ENCODE measurements around the gene EBP.
A peak's percentile ranks its signal among the peaks of the same experiment; 100 is the strongest.
"Not testable (repeated sequence)": the region's sequence is repeated elsewhere in the genome, so short reads cannot be mapped to it uniquely, and the experiment has no call there.

EBP gene

GRCh38 chrX:48496660-48497059 is 24.9 kb upstream of the EBP start:
- DNase-seq = no peak

- DNase-seq = no peak
Measured at GRCh38 chrX:48497871-48498270, 23.7 kb upstream of the EBP start.

GRCh38 chrX:48498374-48498809 is 23.2 kb upstream of the EBP start:
- no peak for DNase-seq

GRCh38 chrX:48504261-48504660 is 17.3 kb upstream of the EBP start:
- DNase-seq = no peak

GRCh38 chrX:48505481-48505880 is 16.1 kb upstream of the EBP start:
- no peak for DNase-seq

GRCh38 chrX:48507246-48507645 is 14.4 kb upstream of the EBP start:
- no peak for DNase-seq

GRCh38 chrX:48508400-48509244 is 13.0 kb upstream of the EBP start, which contains the start of gene PORCN:
Gene PORCN (plus strand): TSS chrX:48508992. CDS start chrX:48509821, 829 bp downstream.
- peak; percentile 81 for DNase-seq

- peak; percentile 27 for DNase-seq
Measured at GRCh38 chrX:48509245-48509590, 12.4 kb upstream of the EBP start.

- no peak for DNase-seq
Measured at GRCh38 chrX:48509619-48510018, 12.0 kb upstream of the EBP start.

- DNase-seq = no peak
Measured at GRCh38 chrX:48511560-48511959, 10.0 kb upstream of the EBP start.

- DNase-seq = no peak
Measured at GRCh38 chrX:48512371-48512935, 9.2 kb upstream of the EBP start.

- DNase-seq = no peak
Measured at GRCh38 chrX:48513670-48514069, 7.9 kb upstream of the EBP start.

- DNase-seq = no peak
Measured at GRCh38 chrX:48514126-48514806, 7.3 kb upstream of the EBP start.

GRCh38 chrX:48514868-48515460 is 6.6 kb upstream of the EBP start:
- no peak for DNase-seq

GRCh38 chrX:48515842-48516241 is 5.8 kb upstream of the EBP start:
- no peak for DNase-seq

- DNase-seq = no peak
Measured at GRCh38 chrX:48516285-48516684, 5.3 kb upstream of the EBP start.

GRCh38 chrX:48516987-48517386 is 4.6 kb upstream of the EBP start:
- DNase-seq = no peak

GRCh38 chrX:48519481-48519880 is 2.1 kb upstream of the EBP start:
- not testable (repeated sequence) for DNase-seq

GRCh38 chrX:48520455-48520854 is 1.2 kb upstream of the EBP start:
- DNase-seq = peak; percentile 50

GRCh38 chrX:48520976-48521352 is 644 bp upstream of the EBP start:
- DNase-seq = peak; percentile 22

GRCh38 chrX:48522291-48522690 is 683 bp downstream of the EBP start:
- no peak for DNase-seq

- no peak for DNase-seq
Measured at GRCh38 chrX:48523682-48524081, 2.1 kb downstream of the EBP start.

- DNase-seq = not testable (repeated sequence)
Measured at GRCh38 chrX:48525853-48526252, 4.2 kb downstream of the EBP start.

GRCh38 chrX:48530736-48531135 is 9.1 kb downstream of the EBP start:
- DNase-seq = no peak
